Spleen (tissue), 7 donors: ENCODE data around the gene GLIS1.

Source experiments
- POLR2A ChIP-seq, 3 donors: fragments of 450-650 bp; IDR thresholded peaks; one replicate each; pipeline ENCODE4 v1.5.1; 2017; ENCODE audit warnings: antibody characterized with exemption in 3 of 3, mild to moderate bottlenecking in 1 of 3
- TF ChIP-seq, protein P1 (sequence below), 11 experiments: fragments of 200-600 bp in 7 of 11; fragments of 450-650 bp in 4 of 11; sonication (generic) in 4 of 11; IDR thresholded peaks in 8 of 11; conservative IDR thresholded peaks in 3 of 11; 1 replicate in 7 of 11; 2 replicates in 4 of 11; pipeline versions ENCODE4 v1.4.0 to v1.8.0; 2016 to 2021; ENCODE audit warnings: antibody characterized with exemption in 11 of 11, inconsistent platforms in 4 of 11, mild to moderate bottlenecking in 1 of 11
- donor health status: DM: no; HTN: no; CAD: no; lungs with moderate emphysema.
- donor health status: DM: no; HTN: no; CAD: no.
- donor health status: DM: no; HTN: no; CAD: no.

- TF ChIP-seq, protein P1, sequence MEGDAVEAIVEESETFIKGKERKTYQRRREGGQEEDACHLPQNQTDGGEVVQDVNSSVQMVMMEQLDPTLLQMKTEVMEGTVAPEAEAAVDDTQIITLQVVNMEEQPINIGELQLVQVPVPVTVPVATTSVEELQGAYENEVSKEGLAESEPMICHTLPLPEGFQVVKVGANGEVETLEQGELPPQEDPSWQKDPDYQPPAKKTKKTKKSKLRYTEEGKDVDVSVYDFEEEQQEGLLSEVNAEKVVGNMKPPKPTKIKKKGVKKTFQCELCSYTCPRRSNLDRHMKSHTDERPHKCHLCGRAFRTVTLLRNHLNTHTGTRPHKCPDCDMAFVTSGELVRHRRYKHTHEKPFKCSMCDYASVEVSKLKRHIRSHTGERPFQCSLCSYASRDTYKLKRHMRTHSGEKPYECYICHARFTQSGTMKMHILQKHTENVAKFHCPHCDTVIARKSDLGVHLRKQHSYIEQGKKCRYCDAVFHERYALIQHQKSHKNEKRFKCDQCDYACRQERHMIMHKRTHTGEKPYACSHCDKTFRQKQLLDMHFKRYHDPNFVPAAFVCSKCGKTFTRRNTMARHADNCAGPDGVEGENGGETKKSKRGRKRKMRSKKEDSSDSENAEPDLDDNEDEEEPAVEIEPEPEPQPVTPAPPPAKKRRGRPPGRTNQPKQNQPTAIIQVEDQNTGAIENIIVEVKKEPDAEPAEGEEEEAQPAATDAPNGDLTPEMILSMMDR (IDR thresholded peaks at IDR 0.05 in 8 of 11, conservative IDR thresholded peaks at IDR 0.05 in 3 of 11) = no peak
- no peak for TF ChIP-seq POLR2A (IDR thresholded peaks at IDR 0.05)
Observed at GRCh38 chr1:53672243-53672642, 66.7 kb downstream of the GLIS1 start.
